CD4-positive, alpha-beta T cell treated with Interleukin-4 for 4 hours (primary cell): ENCODE measurements around the gene SKIDA1.

ENCODE experiments used
- DNase-seq: peaks from one replicate; pipeline ENCODE4 v3.0.0-alpha.2; 2020

The SKIDA1 gene

GRCh38 chr10:21499701-21500577 lies 25.5 kb downstream of the SKIDA1 start:
- DNase-seq, result no peak

GRCh38 chr10:21498986-21499385 lies 26.5 kb downstream of the SKIDA1 start:
- no peak for DNase-seq

GRCh38 chr10:21498377-21498776 lies 27.1 kb downstream of the SKIDA1 start:
- no peak for DNase-seq

DNA sequence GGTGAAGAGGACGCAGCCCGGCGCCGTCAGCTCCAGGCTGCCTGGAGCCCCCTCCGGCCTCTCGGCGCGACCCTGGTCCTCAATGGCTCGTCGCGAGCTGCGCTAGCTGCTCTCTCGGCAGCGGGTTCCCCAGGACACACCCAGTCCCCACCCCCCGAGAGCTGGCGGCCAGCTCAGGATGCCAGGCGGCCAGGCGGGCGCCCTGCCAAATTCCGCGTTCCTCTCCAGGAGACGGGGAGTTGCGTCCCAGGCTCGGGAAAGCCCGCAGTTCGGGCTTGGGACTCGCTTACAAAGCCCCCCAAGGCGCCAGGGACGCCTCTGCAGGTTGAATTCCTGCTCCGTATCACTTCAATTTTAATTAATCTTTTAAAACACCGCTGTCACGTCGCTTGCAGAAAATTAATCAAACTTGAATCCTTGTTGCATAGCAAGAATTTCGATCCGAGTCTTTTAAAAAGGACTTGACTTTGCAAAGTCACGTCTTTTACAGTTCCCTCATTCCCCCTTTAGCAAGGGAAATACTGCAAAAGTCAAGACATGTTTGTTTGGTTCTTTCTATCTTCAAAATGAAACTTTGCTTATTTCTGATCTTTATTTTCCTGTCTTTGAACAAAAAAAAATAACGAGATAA lies 28.2 kb downstream of the SKIDA1 start:
- no peak for DNase-seq

GRCh38 chr10:21496343-21497176 lies 28.9 kb downstream of the SKIDA1 start:
- DNase-seq, result peak; percentile 32

- peak; percentile 80 for DNase-seq
Measured at GRCh38 chr10:21495752-21496342, 29.6 kb downstream of the SKIDA1 start.

DNA sequence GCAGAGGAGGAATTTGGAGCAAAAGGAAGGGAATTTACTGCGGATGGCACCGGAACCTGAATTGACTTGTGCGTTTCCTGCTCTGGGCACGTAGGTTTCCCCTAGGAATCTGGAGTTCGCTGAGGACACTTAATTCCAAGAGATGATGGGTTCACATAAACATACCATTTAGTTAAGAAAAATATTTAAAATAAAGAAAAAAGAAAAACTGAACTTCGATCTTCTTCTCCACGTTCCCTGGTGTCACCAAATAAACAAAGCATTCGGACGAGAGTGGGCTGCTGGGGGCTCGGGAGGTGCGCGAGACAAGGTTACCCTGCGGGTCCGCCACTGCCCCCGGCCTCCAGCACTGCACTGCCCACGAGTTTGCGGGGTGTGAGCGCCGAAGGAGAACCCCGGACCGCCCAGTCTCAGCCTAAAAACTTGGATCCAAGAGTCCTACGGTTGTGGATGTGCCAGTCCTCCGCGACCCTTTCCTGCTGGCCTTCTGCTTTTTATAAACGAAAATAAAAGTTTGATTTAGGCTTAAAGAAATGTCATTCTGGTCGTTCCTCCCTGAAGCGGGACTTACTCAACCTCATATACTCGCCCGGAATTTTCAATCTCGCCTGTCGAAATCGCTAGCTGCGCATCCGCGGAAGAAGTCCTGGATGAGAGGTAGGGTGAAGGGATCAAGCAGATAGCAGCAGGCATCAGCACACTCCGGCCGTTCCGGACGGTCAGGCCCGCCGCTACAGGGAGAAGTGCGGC lies 30.3 kb downstream of the SKIDA1 start:
- no peak for DNase-seq

DNA sequence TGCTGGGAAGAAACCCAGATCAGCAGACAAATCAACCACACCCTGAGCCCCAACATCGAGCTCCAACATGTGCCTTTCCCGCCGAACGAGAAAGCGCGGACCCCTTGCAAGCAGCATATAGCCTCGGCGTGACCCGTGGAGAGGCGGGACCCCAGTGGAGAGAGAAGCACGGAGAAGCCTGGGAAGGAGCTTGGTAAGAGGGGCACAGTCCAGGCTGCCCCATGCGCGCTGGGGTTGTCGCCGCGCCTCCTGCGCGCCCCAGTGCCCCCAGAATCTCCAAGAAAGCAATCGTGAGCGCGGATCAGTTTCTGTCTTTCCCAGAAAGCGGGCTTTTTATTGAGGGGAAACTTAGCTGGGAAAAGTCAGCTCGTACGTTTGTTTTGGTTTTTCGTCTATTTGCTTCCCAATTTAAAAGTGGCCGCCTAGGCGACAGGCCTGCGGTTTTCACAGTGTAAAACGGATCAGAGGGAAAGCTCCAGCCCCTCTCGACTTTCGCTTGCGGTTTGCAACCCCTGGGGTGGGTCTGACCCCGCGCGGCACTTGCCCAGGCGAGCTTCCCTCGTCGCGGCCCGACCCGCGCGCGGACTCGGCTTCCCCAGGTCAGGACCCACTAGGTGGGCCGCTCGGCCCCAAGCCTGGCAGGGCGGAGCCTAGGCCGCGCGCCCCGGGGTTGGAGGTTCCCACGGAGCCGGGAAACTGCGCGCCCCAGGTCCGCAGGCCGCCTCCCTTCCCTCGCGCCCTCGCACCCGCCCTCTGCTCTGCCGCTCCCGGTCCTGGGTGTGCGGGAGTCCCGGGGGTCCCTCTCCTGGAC lies 31.1 kb downstream of the SKIDA1 start:
- DNase-seq, result no peak

- no peak for DNase-seq
Measured at GRCh38 chr10:21493784-21494183, 31.7 kb downstream of the SKIDA1 start.

GRCh38 chr10:21492421-21492820 lies 33.1 kb downstream of the SKIDA1 start:
- DNase-seq, result no peak

DNA sequence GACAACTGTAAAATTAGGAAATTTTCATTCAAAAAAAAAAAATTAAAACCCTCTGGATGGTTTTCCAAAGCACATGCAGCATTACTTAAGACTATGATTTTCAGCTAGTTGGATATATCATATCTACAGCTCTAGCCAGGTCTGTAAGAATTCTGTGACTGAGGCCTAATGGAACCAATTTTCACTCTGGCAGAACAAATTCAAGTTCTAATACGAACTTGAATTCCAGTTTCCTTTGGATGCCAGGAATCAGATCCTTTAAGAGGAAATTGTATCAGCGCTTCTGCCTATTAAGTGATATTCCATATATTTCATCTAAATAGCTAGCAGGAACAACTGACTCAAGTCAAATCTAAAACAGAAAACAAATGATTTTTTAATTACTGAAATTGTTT lies 34.8 kb downstream of the SKIDA1 start:
- DNase-seq, result no peak

DNA sequence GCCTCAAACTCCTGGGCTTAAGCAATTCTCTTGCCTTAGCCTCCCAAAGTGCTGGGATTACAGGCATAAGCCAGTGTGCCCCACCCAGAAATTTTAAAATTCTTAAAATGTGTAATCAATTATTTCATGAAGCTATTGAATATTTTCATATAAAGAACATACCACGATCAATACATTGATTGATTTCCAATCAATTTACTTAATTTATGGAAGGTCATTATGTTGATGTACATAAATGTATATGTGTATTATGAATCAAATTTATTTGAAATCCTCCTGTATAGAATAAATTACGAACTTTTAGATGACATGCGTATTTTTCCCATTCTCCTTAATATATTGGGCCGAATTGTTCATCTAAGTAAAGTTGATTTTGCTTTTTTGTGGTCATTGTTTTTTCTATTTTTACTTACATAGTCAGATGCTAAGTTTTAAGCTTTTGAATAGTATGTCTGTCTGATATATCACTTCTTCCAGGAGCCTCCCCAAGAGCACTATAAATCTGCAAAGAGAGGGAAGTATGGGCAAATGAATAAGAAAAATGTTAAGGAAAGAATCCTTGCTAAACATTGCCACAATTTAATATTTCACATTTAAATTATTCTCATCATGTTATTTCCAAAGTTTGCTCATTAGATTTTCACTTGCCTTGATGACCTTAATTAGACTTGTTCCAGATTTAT lies 35.3 kb downstream of the SKIDA1 start:
- DNase-seq, result no peak

GRCh38 chr10:21488957-21489446 lies 36.5 kb downstream of the SKIDA1 start:
- no peak for DNase-seq

DNA sequence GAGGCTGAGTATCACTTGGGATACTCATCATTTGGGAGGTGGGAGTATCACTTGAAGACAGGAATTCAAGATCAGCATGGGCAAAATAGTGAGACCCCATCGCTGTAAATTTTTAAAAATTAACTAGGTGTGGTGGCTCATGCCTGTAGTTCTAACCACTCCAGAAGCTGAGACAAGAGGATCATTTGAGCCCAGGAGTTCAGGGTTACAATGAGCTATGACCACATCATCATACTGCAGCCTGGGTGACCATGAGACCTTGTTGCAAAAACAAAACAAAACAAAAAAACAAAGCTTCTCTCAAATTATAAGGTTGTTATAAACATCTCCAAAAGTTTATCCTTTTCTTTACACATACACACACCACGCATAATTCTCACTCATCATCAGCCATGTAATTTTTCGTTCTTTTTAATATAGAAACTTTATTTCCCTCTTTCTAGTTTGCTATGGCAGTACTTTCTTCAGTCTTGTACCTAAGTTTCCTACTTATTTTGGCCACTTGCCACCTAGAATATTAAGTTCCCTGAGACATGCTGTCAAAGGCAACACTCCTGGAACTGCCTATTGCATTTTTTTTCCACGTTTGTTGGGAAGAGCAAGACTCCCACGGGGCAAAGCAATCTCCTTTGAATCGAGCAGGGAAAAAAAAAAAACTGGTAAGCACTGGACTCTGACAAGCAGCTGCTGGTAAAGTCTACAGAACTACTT lies 37.1 kb downstream of the SKIDA1 start:
- DNase-seq, result no peak

DNA sequence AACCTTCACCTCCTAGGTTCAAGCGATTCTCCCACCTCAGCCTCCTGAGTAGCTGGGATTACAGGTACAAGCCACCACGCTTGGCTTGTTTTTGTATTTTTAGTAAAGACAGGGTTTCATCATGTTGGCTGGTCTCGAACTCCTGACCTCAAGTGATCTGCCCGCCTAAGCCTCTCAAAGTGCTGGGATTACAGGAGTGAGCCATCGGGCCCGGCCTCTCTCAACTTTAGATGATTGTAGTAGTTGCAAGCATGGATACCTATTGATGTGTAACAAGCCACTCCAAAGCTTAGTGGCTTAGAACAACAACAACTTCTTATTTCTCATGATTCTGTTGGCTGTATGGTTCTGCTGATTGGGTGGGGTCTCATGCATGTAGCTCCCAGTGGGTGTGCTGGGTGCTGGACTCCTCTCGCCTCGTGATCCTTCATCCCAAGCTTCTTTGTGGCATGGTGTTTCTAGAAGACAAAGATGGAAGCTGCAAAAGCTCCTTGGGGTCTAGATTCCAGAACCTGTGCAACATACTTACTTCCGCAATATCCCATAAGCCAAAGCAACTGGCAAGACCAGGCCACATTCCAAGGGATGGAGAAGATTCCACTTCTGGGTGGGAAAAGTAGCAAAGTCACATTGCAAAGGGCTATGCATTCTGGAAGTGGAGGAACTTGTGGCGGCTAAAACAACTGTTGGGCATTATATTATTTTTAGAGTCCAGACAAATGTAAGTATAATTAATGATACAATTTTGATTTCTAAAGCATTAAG lies 37.9 kb downstream of the SKIDA1 start:
- DNase-seq, result no peak

DNA sequence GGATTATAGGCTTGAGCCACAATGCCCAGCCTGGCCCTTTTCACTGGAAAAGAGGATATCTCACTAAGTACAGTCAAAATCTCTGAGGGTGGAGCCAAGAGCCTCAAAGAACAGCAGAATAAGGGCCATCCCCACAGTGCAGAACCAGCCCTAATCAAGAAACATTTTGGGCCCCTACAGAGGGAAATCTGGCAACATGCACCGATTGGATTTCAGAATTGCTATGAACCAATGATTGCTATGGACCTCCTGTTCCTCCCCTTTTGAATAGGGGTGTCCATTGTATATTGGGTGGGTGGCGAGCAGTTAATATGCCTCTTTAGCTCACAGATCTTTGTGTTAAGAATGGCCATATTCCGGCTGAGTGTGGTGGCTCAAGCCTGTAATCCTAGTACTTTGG lies 42.7 kb downstream of the SKIDA1 start:
- DNase-seq, result no peak

DNA sequence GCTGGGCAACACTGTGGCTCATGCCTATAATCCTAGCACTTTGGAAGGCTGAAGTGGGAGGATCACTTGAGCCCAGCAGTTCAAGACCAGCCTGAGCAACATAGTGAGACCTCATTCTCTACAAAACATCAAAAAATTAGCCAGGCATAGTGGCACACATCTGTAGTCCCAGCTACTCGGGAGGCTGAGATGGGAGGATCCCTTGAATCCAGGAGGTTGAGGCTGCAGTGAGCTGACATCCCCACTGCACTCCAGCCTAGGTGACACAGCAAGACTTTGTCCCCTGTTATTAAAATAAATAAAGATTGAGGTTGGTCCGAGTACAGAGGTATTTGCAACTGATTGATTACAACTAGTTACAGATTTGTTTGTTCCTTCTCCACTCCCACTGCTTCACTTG lies 44.1 kb downstream of the SKIDA1 start:
- no peak for DNase-seq

DNA sequence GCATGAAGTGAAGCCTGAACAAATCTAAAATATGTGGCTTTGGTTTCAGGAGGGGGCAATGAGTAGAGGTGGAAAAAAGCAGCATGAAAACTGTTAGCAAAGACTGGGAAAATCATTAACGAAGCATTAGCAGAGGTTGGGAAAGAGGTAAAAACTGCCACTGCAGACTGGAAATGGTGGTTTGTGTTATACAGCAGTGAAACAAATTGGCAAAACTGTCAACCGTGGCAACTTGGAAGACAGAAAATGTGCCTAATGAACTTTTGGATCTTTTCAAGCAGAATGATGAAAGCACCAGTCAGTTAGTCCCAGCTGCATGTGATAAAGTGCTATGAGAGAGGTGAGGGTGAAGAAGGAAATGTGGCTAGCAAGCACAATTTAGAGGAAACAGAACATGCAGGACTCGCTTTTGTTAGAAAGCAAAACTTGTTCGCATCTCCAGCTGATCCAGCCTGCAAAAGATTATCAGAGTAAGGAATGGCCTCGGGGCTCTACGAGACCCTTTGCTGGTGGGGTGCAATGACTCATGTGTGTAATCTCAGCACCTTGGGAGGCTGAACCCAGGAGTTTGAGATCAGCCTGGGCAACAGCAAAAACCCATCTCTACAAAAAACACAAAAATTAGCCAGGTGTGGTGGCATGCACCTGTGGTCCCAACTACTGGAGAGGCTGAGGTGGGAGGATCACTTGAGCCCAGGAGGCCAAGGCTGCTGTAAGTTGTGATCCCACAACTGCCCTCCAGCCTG lies 45.7 kb downstream of the SKIDA1 start:
- DNase-seq, result no peak

DNA sequence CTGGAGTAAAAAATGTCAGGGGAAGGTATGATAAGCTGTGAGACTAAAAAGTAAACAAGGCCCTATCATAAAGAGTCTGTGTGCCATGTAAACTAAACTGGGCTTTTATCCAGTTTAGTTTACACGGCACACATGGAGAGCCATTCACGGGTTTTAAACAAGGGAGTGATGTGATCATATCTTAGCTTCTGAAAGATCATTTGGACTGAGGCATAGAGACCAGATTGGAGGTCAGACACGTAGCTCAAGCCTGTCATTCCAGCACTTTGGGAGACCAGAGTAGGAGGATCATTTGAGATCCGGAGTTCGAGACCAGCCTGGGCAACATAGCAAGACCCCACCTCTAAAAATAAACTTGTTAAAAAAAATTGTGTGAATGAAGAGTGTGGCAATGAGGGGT lies 50.1 kb downstream of the SKIDA1 start:
- DNase-seq, result no peak
